GM19455 (cell line): ENCODE measurements around the gene IL1RAPL1.

Experiments used
- ATAC-seq: cut with Tn5 transposase; IDR thresholded peaks from one replicate; pipeline ENCODE4 v1.9.1; 2021; ENCODE audit not compliant: unreplicated experiment

The IL1RAPL1 gene

DNA sequence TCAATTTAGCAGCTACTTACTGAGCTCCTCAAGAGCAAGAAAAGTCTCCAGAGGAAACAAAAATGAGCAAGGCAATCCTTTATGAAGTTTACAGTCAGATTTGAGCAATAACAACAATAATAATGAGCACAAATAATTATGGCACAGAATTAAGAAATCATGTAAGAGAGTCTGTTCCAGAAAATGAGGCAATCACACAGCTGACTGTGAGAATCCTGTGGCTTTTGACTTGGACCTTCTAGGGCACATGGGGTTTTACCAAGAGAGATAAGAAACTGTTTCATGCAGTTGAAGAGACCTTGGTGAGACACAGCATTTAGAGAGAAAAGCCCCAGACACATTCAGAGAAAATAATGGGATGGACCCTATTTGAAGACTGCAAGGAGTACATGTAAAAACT, 1265.5 kb downstream of the IL1RAPL1 start:
- no peak for ATAC-seq

DNA sequence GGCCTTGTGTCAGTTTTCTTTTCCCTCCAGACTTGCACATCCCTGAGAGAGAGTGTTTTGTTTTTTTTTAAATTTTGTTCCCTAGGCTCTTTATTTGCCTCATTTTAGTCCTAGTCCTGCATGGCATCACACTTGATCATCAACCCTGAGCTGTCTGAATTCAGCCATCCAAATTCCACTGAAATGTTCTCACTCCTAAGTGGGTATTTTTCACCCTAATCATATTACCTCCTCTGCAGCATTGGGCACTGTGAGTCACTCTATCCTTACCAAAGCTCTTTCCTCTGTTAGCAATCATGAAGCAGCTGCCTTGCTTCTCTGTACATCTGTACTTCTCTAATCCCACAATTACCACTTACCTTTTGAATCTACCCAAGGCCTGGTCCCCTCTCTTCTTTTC, 1271.5 kb downstream of the IL1RAPL1 start:
- ATAC-seq, result no peak

- no peak for ATAC-seq
These were observed 1275.0 kb downstream of the IL1RAPL1 start for GRCh38 chrX:29862126-29862677.

- no peak for ATAC-seq
These were observed 1280.7 kb downstream of the IL1RAPL1 start for GRCh38 chrX:29867971-29868370.

DNA sequence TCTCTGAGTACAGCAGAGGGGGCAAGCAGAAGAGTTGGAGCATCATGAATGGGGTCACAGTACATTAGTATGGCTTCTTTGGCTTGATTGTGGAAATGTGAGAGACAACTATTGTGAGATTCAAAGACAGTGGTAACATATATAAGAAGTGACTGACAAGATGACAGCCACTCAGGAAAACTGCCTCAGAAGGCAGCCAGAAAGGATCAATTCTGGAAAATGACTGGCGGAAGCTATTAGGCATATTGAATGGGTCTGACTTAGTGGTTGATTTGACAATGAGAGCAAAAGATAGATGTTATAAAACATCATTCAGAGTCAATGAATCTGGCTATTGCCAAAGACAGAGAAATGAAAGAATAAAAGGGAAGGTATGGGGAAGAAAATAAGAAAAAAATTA, 1282.6 kb downstream of the IL1RAPL1 start:
- no peak for ATAC-seq

- ATAC-seq, result peak; percentile 64
These were observed 1283.4 kb downstream of the IL1RAPL1 start for GRCh38 chrX:29870608-29871007.

- no peak for ATAC-seq
These were observed 1285.6 kb downstream of the IL1RAPL1 start for GRCh38 chrX:29872831-29873230.

DNA sequence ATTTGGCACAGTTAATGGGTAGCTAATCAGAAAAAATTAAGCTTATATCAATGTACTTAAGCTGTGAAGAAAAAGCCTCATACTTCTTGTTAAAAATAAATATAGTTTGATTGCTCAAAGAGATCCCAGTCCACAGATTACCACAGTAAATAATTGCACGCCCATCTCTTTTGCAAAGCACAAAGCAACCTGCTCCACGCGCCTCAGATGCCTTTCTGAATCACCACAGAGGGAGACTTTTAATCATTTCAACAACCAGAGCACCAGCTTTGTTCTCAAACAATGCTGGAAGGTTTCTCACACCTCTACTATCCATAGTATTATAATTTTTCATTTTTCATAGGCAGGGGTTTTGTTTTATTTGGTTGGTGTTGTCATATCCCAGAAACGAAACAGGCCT, 1289.5 kb downstream of the IL1RAPL1 start:
- no peak for ATAC-seq

GRCh38 chrX:29880977-29881376, 1293.7 kb downstream of the IL1RAPL1 start:
- no peak for ATAC-seq

DNA sequence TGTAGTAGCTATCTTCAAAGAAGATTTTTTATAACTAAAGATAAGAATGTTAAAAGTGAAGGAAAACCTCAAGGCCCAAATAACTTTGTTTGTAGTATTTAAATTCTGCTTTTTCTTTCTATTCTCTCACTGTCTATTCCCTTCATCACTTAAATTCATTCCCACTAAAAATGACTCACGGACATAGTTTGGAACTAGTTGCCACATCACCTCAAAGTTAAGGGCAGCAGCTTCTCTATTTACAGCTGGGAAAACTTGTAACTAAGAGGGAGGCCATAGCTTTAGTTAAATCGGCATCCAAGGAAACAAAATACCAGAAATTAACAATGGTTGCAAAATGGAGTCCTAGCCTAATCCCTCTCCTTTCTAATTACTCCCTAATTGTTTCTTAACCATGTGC, 1302.8 kb downstream of the IL1RAPL1 start:
- ATAC-seq, result no peak

- no peak for ATAC-seq
These were observed 1303.5 kb downstream of the IL1RAPL1 start for GRCh38 chrX:29890646-29891200.

DNA sequence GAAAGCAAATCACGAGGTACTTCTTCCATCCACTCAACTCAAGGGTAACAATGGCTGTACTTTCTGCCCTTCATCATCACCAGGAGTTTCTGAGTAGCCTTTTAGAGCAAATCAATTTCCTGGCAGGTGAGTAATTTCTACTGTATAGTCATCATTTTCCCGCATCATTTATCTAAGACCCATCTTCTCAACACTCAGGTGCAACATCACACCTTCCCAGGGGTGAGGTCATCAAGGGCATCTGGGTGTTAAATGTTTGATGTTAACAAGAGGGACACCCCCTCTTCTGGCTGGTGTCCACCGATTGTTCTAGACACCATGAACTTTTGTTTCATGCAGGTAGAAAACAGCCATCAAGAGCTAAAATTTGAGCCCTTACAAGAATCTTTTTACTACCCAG, 1314.8 kb downstream of the IL1RAPL1 start:
- no peak for ATAC-seq

- ATAC-seq, result no peak
These were observed 1316.1 kb downstream of the IL1RAPL1 start for GRCh38 chrX:29903360-29903759.

GRCh38 chrX:29911673-29912072, 1324.4 kb downstream of the IL1RAPL1 start:
- no peak for ATAC-seq

GRCh38 chrX:29913647-29914046, 1326.4 kb downstream of the IL1RAPL1 start:
- ATAC-seq, result no peak

DNA sequence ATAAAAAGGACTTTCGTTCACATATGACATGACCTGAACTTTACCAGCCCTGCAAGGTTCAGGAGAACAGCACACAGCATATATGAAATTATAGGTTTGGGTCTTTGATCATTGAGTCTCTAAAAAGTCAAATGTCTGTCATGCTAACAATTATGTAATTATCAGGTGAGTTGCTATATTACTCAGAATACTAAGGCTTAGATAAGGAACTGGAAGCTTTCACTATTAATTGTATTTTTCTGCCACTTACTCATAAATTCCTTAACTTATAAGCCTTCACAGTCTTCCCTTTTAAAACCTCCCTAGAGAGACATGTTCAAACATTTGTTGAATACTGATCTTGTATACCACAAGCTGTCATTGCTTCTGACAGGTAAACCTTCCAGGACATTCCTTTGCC, 1335.4 kb downstream of the IL1RAPL1 start:
- ATAC-seq, result no peak

DNA sequence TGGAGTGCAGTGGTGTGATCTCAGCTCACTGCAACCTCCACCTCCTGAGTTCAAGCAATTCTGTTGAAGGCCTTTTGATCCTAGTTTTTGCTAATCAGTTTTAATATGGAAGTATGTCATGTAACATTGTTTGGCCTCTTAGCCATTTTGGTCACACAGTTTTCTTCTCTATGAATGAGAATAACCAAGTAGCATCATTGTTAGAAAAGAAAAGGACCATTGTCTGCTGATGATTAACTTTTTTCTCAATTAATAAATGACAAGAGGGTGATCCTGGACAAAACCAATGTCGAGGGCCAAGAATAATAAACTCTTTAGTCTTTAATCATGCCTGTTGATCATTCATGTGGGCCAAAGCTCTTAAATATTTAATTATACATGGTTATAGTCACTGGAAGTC, 1338.8 kb downstream of the IL1RAPL1 start:
- ATAC-seq, result no peak

DNA sequence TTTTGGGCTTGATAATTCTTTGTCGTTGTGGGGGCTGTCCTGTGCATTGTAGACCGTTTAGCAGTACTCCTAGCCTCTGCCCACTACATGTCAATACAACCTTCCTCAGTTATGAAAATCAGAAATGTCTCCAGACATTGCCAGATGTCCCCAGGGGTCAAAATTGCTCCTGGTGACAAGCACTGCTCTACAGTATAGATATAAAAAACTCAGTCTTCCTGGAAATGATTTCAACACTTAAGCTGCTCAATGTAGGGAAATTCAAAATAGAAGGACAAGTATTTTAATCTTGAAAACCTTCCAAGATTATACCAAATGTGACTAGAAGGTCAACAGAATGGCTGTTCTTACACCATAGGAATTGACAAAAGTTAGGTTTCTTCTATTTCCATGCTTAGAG, 1339.4 kb downstream of the IL1RAPL1 start:
- no peak for ATAC-seq

DNA sequence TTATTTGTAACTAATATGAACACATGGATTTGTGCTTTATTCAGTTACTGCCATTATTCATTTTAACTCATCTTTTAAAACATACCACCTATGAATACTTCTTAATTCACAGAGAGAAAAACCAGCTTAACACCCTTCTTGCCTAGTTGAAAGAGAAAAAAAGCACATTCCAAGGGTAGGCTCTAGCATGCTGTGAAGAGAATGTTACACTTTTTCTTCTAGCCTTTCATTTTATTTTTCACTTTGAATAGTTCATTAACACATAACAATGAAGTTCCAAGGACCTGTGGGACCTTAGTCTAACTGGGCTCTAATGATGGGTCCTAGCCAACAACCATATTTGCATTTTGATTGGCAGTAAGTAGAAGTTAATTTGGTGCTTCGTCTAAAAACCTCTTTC, 1348.2 kb downstream of the IL1RAPL1 start:
- ATAC-seq, result no peak

DNA sequence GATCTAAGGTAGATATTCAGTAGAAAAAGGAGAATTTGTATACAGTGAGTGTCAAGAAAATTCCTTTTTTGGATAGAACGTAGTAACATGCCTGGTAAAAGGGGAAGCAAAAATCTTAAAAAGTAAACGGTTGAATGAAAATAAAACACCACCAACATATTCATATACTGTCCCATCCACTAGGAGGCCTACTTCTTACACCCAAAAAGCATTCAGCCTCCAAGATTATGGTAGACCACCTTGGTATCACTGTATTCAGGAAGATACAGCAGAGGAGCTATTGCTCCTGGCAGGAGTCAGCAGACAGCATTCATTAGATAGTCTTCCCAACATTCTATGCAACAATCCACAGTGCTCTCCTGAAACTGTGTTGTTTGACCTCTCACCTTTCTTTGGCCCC, 1353.5 kb downstream of the IL1RAPL1 start:
- no peak for ATAC-seq

GRCh38 chrX:29941287-29941686, 1354.0 kb downstream of the IL1RAPL1 start:
- ATAC-seq, result no peak

DNA sequence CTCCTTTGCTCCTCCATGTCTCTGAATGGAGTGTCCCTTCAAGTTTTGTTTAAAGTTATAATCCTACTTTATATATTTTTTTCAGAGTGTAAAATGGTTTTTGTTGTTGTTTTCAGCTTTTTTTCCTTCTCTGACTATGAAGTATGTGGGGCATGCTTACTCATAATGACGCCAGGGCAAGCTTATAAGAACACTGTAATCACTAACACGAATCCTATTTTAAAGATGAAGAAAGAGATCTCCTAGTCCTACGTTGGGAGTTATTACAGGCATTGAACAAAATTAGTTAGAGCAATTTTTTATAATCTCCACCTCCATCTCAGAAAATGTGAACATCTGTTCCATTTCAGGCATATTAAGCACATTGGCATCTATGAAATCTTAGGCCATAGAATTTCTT, 1360.0 kb downstream of the IL1RAPL1 start:
- ATAC-seq, result no peak

GRCh38 chrX:29948653-29949052, 1361.4 kb downstream of the IL1RAPL1 start:
- ATAC-seq, result no peak
